ELF-1 (cell line): ENCODE measurements around the gene ZNF280B.
A peak's percentile ranks its signal among the peaks of the same experiment; 100 is the strongest.
"Not testable (repeated sequence)": the region's sequence is repeated elsewhere in the genome, so short reads cannot be mapped to it uniquely, and the experiment has no call there.

Experiments
- DNase-seq: peaks from one replicate; pipeline ENCODE4 v3.0.0-alpha.2; 2016; ENCODE audit warnings: low read depth, low spot score

ZNF280B gene

DNA sequence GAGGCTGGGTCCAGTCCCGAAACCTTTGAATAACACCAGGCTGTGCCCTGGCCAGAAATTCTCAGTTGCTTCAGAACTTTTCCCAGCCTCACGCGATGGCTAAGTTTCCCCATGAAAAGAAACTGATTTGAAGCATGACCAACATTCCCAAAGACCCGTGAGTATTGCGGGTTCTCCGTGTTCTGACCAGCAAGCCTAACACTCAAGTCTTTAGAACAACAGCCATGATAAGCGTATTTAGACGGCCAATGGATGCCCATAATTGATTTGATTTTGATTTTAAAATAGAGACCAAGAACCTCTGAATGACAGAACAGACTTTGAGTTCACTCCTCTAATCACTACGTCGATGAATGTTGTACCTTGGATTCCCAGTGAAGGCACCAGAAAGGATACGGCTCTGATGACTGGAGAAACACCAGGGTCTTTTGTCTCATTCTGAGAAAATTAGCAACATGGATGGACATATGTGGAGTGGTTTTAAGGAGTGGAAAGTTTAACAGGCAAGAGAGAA, 43.9 kb downstream of the ZNF280B start:
- no peak for DNase-seq

DNA sequence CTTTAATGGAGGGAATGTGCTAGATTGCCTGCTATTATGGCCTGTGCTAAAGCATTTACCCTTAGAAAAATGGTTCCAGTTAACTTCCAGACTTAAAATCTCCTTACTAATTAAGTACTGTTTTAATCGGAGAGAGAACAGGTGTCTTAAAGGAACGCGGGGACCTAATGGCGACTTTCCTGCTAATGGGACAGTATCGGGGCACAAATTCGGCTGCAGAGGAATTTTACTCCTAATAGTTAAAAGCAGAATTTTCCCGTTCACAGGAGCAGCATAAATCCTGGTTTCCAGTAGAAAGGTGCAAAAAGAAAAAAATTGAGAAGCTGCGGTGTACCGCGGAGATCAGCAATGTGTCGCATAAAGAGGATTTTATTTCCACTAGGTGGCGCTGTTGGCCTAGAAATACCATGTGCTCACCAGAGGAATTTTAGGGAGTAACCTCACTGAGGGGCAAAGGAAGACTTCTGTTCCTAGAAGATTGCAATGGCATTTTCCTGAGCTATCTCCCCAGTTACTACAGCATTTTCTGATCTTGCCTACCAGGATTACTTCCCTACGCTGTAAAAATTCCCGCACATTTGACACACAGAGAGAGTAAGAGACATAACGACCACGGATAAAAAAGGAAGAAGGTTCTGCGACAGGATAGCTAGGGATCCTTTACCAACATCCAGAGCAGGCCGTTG, 44.5 kb downstream of the ZNF280B start:
- DNase-seq = peak; percentile 65

DNA sequence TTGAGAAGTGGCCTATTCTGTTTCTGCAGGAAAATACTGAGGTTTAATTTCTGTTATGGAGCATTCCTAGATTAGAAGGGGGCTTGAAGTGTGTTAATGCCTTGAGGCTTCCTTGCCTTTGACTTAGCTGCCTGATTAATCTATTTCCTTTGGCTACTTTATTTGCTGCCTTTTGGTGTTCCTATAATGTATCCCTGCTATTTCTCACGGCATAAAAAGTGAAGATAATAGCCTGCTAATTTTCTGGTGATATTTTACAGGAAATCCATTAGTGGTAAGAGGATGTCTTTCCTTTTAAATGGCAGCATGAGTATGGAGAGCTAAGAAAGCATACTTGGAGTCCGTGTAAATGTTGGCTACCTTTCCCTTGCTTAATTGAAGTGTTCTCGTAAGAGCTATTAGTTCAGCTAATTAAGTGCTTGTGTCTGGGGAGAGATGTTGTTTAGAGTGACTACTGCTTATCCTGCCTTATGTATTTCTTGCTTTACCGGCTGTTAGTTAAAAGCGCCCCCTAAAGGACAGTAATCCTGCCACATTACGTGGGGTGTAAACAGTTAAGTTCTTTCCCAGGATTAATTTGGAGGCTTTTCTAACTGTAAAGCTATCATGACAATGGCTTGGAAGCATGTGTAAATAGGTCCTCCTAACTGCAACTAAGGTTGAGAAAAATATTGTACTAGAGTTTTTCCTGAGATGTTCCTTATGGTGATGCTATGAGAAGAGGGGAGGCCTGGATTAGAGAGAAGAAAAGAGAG, 45.6 kb downstream of the ZNF280B start:
- no peak for DNase-seq

DNA sequence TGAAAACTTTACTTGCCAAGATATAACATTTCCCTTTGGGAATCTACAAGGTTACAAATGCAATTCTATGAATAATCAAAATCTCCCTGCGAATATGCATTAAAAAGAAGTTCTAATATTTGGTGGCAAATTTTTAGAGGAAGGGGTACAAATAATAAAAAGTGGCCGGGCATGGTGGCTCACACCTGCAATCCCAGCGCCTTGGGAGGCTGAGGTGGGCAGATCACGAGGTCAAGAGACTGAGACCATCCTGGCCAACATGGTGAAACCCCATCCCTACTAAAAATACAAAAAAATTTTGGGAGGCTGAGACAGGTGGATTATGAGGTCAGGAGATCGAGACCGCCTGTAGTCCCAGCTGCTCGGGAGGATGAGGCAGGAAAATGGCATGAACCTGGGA, 47.0 kb downstream of the ZNF280B start:
- DNase-seq = no peak

DNA sequence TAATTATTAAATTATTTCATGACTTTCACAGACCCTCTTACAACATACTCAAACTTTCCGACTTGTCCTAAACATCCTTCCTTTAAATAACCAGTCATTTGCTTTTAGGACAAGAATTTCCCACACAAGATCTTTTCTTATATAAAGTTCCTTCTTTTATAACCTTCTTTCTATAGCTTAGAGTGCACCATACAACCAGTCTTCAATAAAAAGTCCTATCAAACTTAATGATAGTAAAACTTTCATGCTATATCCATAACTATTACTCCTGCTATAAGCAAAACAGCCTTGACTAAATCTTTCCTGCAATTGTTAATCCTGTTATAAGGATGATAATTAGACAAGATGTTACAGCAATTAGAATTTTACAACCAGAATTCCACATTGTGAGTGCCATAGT, 47.4 kb downstream of the ZNF280B start:
- no peak for DNase-seq

DNA sequence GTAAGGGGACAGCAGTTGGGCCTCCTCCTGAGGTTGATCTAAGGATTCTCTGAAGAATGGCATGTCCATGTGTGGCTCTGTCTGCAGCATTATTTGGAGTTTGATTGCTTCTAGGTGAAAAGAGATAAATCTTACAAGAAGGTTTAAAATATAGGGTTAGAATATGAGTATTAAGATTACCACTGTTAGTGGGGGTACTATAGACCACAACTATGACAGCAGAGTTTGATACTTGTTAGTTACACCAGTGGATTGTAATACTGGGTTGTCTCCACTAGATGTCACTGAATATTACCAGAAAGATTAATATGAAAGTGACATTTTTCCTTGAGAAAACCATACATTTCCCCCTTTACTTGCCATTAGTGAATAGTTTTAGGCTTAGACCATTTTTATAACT, 47.9 kb downstream of the ZNF280B start:
- no peak for DNase-seq

DNA sequence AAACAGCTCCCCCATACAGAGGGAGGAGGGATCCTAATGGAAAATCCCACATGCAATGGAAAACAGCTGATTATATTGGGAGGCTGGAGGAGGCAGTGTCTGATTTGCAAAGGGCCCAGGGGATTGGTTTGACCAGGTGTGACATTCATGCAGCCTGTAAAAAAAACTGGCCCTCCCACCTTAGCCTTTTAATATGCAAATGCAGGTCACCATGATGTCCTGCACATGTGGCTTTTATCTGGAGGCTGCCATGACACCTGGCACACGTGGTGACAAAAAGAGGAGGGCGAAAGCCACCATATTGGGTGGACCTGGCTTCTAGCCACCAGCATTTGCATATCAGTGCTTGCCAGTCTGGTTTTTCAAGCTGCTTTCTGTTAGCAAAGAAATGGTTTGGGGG, 48.5 kb downstream of the ZNF280B start:
- no peak for DNase-seq

DNA sequence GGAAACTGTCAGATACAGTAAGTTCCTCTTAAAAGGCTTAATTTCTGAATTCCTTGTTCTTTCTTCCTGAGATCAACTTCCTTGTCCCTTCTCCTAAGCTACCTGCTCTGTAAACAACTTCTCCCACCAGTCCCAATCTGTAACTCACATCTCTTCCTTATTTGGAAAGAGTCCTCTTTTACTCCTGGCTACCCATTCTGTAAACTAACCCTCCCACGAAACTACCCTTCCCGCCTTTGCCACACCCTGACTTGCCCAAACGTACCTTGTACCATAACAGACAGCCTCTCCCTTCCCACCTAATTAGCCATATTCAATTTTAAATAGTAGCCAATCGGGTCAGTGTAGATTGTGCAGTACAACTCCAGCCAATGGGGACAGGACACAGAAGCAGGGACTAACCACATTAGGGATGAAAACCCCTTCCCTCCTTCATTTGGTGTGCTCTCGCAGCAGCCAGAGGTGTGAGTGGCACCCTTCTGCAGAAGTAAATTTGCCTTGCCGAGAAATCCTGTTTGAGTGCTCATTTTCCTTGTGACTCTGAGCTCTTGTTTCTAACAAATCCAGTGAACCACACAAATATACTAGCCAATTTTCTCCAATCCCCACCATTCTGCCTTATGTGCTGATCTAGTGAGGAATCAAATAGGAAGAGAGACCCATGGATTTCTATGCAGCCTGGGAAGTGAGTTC, 49.5 kb downstream of the ZNF280B start:
- DNase-seq = no peak

DNA sequence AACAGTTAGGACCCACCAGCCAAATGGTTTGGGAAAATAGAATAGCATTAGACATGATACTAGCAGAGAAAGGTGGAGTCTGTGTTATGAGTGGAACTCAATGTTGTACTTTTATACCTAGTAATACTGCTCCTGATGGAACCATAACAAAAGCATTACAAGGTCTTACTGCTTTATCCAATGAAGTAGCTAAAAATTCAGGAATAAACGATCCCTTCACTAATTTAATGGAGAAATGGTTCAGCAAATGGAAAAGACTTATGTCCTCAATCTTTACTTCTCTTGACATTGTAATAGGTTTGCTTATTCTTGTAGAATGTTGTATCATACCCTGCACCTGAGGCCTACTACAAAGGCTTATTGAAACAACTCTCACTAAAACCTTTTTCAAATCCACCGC, 50.2 kb downstream of the ZNF280B start:
- DNase-seq = no peak

DNA sequence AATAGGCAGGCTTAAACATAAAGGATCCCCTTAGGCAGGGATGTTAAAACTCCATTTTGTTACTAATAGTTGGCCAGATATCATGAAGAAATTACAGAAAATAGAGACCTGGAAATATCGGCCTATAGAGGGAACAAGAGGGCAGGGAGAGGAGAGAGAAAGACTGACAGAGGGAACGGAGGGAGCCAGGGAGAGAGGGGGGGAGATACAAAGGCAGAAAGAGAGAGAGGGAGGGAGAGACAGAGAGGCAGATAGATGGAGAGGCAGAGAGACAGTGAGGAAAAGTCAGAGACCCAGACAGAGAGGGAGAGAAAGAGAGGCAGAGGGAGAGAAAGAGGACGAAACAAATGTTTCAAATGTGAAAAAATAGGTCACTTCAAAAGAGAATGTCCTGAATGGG, 53.5 kb downstream of the ZNF280B start:
- no peak for DNase-seq

DNA sequence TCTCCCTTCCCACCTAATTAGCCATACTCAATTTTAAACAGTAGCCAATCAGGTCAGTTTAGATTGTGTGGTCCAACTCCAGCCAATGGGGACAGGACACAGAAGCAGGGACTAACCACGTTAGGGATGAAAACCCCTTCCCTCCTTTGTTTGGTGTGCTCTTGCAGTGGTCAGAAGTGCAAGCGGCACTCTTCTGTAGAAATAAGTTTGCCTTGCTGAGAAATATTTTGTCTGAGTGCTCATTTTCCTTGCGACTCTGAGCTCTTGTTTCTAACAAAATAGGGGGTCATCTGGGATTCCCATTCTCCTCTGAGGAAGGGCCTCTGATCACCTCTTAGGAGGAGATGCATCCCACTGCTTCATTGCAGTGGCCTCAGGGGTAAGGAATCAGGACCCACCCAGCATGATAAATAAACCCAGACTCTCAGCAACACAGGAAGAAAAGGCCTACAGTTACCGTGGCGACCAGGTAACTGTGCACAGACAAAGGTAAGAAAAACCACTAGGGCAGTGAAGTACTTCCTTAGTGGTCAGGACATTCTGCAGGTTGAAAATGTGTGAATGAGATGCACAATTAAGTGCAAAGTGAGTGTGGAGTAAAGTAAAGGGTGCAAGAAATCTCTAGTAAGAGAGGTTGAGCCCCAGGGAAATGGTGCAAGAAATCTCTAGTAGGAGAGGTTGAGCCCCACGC, 55.4 kb downstream of the ZNF280B start:
- no peak for DNase-seq

DNA sequence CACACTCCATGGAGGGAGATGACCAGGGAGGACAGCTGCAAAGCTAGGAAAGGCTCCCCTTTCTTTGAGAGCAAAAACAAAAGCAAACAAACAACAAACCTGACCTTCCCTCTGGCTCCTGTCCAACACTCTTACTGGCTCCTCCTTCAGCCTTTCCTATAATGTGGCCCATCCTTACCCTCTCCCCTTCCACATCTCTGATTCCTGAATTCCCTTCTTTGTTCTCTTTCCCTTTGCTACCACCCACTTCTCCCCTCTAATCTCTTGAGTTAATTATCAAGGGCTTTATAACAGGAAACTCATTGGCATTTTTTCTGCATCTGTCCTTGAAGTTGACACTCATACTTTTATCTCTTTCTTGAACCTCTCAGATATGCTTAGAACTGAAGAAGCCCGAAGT, 56.3 kb downstream of the ZNF280B start:
- no peak for DNase-seq

DNA sequence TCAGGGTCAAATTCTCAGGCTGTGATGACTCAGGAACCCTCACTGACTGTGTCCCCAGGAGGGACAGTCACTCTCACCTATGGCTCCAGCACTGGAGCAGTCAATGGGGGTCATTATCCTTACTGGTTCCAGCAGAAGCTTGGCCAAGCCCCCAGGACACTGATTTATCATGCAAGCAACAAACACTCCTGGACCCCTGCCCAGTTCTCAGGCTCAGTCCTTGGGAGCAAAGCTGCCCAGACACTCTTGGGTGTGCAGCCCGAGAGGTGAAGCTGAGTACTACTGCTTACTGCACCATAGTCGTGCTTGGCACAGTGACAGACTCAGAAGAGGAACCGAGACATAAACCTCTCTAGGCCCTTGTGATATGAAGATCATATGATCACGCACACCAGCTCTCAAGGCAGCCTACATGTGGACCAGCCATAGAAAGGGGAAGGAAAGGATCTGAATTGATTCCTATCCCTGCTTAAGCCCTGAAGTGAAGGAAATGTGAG, 58.2 kb downstream of the ZNF280B start:
- DNase-seq = no peak

DNA sequence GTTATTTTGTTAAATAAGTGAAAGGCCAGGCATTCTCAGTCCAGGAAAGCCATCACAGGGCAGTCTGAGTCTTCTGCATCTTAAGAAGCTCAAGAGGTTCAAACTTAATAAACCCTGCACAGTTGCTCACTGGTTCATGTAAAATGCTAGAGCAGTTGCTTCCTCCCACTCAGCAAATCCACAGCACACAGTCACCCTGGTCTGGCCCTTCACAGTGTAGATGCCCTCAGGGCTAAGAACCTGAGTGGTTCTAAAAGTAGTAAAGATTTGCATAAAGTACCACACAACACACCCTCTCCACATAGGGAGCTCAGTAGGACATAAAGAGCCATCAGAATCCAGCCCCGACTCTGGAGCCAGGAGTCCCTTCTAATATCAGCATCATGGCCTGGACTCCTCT, 58.7 kb downstream of the ZNF280B start:
- DNase-seq = no peak

DNA sequence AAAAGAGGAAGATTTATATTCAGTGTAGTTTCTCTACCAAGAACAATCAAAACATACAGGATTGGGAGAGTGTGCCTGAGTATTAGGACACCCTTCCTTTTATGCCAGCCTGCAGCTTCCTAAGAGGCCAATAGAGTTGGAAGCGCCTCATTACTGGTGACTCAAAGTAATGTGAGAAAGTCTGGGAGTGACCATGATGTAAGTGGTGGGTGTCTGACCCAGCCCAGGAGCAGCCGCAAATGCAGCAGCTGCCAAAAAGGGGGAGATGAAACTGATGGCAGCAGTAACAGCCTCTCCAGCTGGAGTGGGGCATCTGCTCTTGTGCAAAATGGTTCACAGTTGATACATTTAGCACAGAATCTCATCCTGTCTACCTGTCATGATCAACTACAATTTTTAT, 62.0 kb downstream of the ZNF280B start:
- DNase-seq = no peak

DNA sequence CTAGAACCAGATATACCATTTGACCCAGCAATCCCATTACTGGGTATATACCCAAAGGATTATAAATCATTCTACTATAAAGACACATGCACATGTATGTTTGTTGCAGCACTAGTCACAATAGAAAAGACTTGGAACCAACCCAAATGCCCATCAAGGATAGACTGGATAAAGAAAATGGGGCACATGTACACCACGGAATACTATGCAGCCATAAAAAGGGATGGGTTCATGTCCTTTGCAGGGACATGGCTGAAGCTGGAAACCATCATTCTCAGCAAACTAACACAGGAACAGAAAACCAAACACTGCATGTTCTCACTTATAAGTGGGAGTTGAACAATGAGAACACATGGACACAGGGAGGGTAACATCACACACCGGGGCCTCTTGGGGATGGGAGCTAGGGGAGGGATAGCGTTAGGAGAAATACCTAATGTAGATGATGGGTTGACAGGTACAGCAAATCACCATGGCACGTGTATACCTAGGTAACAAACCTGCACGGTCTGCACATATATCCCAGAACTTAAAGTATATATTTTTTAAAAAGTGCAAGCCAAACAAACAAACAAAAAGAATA, 64.4 kb downstream of the ZNF280B start:
- not testable (repeated sequence) for DNase-seq

DNA sequence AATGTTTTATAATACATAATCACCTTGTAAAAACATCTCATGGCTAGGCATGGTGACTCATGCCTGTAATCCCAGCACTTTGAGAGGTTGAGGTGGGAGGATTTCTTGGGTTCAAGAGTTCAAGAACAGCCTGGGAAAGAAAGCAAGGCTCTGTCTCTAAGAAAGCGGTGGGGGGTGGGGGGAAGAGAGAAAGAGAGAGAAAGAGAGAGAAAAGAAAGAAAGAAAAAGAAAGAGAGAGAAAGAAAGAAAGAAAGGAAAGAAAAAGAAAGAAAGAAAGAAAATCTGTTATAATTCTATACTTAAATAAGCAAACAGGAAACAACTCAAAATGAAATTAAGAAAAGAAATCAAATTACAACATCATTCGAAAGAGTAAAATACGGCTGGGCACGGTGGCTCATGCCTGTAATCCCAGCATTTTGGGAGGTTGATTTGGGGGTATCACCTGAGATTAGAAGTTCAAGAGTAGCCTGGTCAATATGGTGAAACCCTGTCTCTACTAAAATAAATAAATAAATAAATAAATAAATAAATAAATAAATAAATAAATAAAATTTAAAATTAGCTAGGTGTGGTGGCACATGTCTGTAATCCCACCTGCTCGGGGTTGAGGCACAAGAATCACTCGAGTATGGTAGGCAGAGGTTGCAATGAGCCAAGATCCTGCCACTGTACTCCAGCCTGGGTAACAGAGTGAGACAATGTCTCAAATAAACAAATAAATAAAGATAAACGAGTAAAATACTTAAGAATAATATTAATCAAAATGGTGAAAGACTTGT, 65.4 kb downstream of the ZNF280B start:
- no peak for DNase-seq

DNA sequence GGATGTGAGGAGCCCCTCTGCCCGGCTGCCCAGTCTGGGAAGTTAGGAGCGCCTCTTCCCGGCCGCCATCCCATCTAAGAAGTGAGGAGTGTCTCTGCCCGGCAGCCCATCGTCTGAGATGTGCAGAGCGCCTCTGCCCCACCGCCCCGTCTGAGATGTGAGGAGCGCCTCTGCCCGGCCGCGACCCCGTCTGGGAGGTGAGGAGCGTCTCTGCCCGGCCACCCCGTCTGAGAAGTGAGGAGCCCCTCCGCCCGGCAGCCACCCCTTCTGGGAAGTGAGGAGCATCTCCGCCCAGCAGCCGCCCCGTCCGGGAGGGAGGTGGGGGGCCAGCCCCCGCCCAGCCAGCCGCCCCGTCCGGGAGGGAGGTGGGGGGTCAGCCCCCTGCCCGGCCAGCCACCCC, 66.9 kb downstream of the ZNF280B start:
- DNase-seq = not testable (repeated sequence)

DNA sequence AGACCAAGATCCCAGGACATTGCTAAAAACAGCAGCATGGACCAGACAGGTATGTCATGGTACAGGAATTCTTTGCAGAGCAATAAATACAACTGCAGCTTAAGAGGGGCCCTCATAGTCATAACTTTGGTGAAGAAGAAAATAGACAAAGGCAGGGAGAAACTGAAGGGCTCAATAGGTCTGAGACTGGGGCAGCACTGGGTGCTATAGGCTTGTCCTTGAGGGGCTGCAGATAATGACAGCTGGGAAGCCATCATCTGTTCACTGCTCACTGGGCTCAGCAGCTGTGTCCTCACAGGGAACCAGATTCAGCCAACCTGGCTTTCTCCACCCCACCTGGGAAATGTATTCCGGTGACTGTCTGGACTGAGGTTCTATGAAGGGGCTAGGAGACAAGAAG, 68.4 kb downstream of the ZNF280B start:
- no peak for DNase-seq
